SHP77 treated with DMSO at 0.1 percent for 48 hours (cell line): ENCODE measurements around the gene XPO5.
A peak's percentile ranks its signal among the peaks of the same experiment; 100 is the strongest.
"Not testable (repeated sequence)": the region's sequence is repeated elsewhere in the genome, so short reads cannot be mapped to it uniquely, and the experiment has no call there.

Experiments
- DNase-seq: peaks from one replicate; lab custom pipeline; 2025; lab: John Stamatoyannopoulos, UW

Gene XPO5

DNA sequence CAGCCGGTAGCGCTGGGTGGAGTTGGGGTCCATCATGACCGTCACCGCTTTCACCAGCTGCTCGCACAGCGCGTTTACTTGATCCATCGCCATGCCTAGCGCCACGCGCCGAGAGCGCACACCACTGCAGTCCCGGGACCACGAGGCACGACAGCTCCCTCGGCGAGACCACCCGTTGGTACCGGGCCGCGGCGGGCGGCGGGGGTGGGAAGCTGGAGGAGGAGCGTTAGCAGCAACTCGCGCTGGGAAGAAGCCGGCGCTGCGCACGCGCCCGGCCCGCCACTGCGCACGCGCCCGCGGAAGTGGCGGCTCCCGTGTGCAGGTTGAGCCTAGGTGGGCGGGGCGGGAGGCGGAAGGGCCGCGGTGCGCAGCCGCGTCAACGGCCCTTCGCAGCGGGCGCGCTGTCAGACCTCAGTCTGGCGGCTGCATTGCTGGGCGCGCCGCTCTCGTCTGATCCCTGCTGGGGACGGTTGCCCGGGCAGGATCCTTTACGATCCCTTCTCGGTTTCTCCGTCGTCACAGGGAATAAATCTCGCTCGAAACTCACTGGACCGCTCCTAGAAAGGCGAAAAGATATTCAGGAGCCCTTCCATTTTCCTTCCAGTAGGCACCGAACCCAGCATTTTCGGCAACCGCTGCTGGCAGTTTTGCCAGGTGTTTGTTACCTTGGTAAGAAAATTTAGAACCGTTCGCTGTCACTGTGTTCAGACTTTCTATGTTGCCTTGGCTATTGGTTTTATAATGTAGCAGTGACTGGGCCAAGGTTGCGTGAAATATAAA is at the start of gene XPO5, which contains the start of gene POLH:
Gene XPO5, minus strand, starts transcription at position 267 of the 780 bp plus-strand sequence. Its CDS starts 174 bp downstream, at position 93.
Gene POLH, plus strand, starts transcription at position 414 of the 780 bp plus-strand sequence. CDS start 6,135 bp downstream, outside the sequence.
- peak; percentile 84 for DNase-seq

DNA sequence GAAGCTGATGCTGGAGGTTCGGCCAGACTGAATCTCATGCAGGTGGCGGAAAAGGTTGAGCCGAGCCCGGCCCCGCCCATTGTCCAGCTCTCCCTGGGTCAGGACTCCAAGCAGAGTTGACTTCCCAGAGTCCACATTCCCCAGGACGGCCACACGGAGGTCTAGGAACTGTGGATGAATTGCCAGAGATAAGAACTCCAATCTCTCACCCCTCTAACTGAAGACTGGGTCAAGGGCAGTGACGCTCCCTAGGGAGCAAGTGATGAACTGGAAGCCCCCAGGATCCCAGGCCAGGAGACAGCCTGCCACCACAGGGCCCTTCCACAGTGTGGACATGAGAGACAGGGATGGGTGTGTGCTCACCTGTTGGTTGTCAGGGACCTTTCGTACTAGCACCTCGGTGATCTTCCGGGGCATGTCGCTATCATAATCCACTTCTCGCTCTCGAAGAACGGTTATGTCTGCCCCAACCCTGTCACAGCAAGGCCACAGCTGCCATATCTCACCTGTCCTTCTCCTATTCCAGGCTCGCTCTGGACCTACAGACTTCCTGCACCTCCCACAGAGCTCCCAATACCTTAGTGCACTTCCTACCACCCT is 49.7 kb upstream of the XPO5 start:
- no peak for DNase-seq

DNA sequence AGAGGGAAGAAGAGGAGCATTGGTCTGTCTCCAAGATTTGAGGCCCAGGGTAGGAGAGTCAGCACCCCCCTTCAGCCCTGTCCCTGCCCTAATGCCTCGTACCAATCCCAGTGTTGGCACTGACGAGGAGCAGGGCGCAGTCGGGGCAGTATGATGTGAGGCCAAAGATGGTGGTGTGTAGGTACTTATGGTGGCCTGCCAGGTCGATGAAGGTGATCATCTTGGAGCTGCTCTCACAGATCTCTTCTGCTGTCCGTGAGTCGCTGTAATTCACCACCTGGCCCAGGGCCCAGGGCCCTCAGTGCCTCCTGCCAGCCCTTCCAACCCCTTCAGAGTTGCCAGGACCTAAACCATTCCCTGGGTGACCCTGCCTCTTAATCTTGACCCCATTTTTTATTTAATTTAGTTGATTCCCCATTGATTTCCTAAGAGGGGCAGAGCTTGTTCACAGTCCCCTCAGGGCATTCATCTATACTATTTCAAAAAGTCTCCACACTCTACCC is 49.0 kb upstream of the XPO5 start:
- DNase-seq: no peak

DNA sequence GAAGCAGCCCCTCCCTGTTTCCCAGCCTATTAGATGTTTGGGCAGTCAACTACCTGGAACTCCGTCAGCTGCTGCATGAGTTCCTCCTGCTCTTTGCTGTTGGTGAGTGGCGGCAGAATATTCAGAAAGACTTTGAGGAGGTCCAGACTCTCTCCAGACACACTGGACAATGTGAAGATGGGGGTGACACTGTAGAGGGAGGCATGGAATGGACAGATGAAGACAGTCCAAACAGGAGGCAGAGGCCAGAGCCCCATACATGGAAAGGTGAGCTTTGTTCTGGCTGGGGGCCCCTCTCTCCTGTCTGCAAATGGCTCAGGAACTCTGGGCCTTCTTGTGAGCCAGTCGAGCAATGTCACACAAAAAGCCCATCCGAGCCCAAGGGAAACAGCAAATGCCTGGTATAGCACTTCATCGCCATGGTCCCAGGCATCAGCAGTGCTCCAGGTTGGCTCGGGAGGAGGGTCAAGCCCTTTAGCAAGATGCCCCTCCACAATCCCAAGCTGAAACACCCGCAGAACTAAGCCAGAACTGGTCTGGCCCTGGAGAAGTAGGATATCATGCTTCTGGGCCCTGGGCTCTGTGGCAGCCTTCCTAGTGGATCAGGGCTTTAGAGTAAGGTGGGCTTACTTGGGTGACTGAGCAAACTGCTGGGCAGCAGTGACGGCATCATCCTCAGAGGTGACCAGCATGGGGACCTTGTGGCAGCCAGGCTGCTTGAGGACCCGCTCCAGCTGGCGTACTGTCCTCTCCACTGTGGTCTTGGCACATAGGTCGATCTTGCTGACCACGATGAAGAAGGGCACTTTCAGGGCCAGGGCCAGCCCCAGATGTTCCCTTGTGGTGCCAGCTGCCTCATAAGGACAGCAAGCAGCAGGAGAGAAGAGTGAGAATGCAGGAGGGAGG is 48.3 kb upstream of the XPO5 start:
- DNase-seq: no peak

DNA sequence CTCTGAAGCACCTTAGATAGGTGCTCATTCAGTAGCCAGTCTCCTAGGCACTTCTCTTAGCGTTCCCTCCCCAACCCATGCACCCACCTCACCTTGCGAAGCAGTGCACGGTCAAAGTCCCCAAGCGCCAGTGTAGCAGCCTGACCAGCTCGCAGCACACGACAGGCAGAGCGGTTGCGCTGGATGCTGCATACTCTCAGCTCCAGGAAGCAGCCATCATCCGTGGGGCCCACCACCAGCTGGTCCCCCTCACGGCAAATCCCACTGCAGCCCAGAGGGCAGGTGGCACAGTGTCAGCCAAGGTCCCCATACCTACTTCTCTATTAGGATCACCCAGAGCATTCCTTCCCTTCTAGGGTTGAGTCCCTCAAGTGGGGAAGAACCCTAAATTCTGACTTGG is 46.7 kb upstream of the XPO5 start:
- no peak for DNase-seq

DNA sequence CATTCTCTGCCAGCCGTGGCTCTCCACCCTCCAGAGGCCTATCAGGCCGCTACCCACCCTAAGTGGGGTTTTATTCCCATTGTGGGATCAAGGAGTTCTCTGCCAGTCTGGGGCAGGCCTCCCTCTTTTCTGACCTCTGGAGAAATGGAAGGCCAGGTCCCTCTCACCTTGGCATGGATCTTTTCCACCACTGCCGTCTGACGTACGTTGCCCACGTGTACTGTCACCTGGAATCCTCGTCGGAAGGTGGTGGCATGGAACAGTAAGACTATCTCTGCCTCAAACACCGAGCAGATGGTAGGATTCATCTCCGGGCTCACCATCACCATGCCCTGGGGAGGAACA is 46.0 kb upstream of the XPO5 start:
- no peak for DNase-seq

DNA sequence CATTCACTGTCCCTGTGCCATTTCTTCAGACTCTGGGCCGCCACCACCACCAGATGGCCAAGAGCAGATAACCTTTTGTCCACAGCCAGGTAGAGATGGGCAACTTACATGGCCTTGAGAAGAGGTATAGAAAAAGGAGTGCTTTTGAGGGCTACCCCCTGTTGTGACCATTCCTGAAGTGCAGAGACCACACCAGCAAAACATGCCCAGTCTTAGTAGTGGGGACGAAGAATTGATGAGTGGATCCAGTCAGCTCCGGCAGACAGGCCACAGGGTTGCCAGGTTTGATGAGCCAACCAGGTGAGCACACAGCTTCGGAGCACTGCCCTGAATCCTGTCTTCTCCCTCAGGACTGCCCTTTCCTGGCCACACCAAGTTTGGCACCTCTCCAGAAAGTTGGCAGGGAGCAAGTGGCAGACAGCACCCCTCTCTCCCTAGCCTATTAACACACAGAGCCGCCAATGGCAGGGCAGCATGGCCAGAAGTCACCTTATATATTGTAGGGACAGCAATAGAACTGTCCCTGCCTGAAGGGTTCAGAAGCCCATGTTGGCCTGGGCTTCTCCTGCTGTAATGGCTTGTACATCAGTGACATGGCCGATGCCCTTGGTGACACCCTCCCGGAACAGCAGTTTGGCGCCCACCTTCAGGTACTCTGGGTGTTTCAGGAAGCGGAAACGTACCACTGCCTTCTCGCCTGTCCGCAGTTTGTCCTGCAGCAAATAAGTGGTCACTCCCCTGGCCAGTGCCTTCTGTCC is 45.4 kb upstream of the XPO5 start:
- DNase-seq: no peak

DNA sequence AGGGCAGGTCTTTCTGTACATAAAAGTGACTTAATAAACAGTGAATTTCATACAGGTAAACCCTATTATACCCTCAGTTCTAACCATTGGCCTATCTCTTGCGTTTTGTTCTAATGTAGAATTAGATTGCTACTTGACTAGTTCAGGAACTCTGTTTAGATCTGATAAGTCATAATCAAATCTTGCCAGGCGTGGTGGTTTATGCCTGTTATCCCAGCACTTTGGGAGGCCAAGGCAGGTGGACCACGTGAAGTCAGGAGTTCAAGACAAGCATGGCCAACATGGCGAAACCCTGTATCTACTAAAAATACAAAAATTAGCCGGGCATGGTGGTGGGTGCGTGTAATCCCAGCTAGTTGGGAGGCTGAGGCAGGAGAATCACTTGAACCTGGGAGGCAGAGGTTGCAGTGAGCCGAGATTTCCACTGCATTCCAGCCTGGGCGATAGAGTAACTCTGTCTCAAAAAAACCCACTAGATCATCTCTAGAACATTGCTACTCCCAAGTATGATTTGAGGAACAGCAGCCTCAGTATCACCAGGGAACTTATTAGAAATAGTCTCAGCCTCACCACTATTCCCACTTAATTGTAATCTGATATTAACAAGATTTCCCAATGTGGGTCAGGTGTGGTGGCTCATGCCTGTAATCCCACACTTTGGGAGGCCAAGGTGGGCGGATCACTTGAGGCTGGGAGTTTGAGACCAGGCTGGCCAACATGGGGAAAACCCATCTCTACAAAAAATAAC is 41.1 kb upstream of the XPO5 start:
- no peak for DNase-seq

DNA sequence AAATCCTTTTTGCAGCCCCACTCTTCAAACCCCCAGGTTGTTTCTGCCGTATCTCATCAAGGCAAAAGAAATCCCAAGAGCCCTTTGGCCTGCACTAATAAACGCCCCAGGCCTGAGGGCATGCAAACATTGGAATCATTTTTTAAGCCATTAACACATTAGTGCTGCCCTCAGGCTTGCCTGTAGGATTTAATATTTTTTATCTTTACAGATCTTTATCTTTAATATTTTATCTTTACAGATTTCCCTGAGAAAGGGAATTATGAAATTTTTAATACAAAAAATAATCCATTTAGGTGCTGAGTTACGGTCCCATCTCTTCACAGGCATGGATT is 38.5 kb upstream of the XPO5 start:
- DNase-seq: no peak

DNA sequence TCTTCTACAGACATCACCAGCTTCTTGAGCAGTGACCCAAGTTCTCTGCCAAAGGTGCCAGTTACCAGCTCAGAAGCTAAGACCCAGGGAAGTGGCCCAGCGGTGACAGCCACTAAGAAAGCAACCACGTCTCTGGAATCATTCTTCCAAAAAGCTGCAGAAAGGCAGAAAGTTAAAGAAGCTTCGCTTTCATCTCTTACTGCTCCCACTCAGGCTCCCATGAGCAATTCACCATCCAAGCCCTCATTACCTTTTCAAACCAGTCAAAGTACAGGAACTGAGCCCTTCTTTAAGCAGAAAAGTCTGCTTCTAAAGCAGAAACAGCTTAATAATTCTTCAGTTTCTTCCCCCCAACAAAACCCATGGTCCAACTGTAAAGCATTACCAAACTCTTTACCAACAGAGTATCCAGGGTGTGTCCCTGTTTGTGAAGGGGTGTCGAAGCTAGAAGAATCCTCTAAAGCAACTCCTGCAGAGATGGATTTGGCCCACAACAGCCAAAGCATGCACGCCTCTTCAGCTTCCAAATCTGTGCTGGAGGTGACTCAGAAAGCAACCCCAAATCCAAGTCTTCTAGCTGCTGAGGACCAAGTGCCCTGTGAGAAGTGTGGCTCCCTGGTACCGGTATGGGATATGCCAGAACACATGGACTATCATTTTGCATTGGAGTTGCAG is 38.0 kb upstream of the XPO5 start:
- no peak for DNase-seq

DNA sequence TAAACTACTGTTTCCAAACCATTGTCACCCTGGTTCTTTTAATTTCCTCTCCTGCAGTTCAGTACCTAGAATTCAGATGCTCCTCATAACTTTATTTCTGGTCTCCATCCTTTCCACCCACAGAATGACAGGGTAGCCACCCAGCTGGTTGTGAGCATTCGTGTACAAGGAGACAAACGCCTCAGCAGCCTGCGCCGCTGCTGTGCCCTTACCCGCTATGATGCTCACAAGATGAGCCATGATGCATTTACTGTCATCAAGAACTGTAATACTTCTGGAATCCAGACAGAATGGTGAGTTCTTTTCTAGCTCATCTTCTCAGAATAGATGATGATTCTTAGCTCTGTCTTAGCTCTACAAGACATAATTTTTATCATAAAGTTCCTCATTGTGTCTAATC is 34.6 kb upstream of the XPO5 start:
- DNase-seq: no peak

DNA sequence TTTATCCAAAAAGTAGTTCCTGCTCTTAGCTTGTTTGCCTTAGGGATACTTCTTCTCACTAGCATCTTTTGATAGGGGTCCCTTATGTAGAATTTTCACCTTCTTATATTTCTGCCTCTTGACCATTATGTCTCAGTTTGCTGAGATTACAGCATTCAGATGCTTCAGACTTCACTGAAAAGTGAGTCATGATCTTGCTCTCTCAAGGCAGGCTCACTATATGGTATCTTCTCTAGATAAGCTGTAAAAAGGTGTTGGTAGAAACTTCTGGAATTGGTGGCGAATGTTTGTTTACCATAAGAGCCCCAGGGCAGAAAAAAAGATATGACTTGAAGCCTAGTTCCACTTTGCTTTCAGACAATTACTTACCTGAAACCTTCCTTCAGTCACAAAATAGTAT is 33.6 kb upstream of the XPO5 start:
- DNase-seq: no peak

DNA sequence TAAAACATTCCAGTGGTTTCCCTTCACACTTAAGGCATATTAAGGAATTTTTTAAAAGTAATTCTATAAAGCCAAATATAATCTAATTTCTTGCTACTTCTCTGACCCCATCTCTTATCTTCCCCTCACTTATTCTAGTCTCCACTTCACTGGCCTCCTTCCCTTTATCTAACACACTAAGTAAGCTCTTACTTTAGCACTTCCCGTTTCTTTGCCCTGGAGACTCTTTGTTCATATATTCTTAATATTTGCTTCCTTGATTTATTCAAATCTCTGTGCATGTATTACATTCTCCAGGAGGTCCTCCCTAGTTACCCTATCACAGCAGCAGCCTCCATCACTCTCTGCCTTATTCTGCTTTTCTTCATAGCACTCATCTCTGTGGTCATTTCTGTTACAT is 33.0 kb upstream of the XPO5 start:
- no peak for DNase-seq

DNA sequence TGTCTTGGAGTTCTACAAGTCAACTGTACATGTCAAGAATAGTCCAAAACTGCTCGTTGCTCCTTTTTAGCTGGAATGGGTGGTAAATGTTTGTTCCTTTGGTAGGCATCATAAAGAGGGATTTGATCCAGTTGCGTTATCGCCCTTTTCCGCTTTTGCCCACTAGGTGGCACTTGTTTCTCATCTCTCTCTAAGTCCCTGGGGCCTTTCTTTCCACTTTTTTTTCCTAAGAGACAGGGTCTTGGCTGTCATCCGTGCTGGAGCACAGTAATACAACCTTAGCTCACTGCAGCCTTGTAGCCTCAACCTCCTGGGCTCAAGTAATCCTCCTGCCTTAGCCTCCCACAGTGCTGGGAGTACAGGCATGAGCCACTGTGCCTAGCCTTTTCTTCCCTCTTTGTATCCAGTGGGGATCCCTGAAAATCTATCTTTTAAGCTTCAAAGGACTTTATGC is 32.5 kb upstream of the XPO5 start:
- DNase-seq: peak; percentile 34

DNA sequence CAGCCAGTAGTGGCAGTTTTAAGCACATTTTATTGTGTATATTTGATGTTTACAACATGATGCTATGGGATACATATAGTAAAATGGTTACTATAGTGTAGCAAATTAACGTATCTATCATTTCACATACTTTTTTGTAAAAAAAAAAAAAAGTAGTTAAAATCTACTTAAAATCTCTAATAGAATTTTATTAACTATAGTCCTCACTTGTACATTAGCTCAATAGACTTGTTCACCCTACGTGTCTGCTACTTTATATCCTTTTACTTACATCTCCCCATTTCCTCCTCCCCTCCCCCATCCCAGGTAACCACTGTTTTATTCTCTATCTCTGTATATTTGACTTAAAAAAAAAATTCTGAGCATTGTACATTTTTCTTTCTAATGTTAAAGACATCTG is 30.2 kb upstream of the XPO5 start:
- no peak for DNase-seq

DNA sequence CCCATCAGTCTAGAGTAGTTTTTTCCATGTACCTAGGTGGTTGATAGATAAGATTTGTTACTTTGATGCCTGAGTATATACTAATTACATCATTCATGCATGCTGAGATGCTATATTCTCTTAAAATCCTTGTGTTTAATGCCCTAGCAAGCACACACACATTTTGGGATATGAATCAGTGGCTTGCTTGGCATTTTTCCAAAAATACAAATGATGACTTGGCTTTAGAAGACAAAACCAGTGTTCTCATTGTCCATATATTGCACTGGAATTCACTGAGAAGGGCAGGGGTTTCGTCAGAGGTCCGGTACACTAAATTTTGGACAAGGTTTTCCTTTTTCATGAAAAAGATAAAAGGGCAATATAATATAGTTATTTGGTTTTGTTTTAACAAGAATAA is 28.3 kb upstream of the XPO5 start:
- no peak for DNase-seq

DNA sequence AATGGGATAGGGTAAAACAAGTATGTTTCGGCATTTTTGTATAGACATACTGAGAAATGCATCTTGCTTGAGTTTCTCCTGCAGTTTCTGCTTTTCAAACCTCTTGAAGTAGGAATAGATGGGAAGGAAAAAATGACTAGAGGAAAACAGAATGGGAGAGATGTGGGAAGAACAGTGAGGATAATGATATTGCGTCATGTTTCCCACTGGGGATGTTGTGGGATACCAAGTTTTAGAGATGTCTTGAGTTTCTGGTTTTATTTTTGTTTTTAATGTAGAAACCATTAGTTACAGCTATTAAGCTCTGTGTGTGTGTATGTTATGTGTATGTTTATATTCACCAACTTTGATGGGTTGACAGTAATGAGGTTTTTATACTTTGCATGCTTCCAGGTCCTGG is 24.8 kb upstream of the XPO5 start:
- DNase-seq: no peak

DNA sequence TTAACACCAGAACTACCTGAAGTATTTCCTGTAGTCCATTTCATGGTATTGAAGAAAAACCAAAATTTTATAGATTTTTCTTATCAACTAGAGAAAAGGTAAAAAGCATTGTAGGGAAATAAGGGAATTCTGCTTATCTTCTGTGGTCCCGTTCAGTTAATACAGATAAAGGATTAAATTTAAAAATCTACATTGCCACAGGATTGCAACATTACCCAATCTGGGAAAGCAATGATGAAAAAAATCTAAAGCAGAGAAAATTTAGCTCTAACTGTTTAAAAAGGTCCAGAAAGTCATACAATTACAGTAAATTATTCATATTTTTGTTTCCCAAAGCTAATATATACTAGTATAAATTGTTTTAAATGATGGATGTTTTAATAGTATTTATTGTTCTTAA is 18.1 kb upstream of the XPO5 start:
- no peak for DNase-seq

DNA sequence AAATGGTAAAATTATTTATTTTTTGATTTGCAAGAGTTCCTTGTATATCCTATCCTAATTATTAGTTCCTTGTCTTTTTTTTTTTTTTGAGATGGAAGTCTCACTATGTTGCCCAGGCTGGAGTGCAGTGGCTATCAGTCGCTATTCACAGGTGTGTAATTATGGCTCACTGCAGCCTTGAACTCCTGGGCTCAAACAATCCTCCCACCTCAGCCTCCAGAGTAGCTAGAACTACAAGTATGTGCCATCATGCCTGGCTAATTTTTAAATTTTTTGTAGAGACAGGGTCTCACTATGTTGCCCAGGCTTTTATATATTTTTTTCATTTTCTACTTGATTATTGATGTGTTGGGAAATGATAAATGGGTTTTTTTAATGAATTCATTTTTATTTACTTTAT is 13.7 kb upstream of the XPO5 start:
- not testable (repeated sequence) for DNase-seq

DNA sequence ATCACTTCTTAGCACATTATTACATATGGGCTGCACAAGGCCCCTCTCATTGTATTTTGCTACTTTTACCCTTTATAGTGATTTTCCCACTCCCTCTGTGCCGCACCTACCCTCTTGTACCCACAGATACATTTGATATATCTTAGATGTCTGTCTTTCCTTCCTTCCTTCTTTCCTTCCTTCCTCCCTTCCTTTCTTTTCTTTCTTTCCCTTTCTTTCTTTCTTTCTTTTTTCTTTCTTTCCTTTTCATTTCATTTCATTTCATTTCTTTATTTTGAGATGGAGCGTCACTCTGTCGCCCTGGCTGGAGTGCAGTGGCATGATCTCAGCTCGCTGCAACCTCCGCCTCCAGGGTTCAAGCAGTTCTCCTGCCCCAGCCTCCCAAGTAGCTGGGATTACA is 12.4 kb upstream of the XPO5 start:
- no peak for DNase-seq
